ENCODE measurements around the gene SLC9A7.
"Not testable (repeated sequence)": the region's sequence is repeated elsewhere in the genome, so short reads cannot be mapped to it uniquely, and the experiment has no call there.

Gene SLC9A7

GRCh38 chrX:46750889-46751288 is 8.0 kb downstream of the SLC9A7 start:
- no peak for DNase-seq

- DNase-seq: no peak
Observed at GRCh38 chrX:46744009-46744408, 14.9 kb downstream of the SLC9A7 start.

- no peak for DNase-seq
Observed at GRCh38 chrX:46743046-46743445, 15.9 kb downstream of the SLC9A7 start.

GRCh38 chrX:46739736-46740135 is 19.2 kb downstream of the SLC9A7 start:
- DNase-seq: no peak

- no peak for DNase-seq
Observed at GRCh38 chrX:46737462-46737861, 21.5 kb downstream of the SLC9A7 start.

- no peak for DNase-seq
Observed at GRCh38 chrX:46737041-46737440, 21.9 kb downstream of the SLC9A7 start.

GRCh38 chrX:46735622-46736021 is 23.3 kb downstream of the SLC9A7 start:
- DNase-seq: no peak

- no peak for DNase-seq
Observed at GRCh38 chrX:46733226-46733625, 25.7 kb downstream of the SLC9A7 start.

GRCh38 chrX:46730765-46731164 is 28.2 kb downstream of the SLC9A7 start:
- no peak for DNase-seq

GRCh38 chrX:46727441-46727840 is 31.5 kb downstream of the SLC9A7 start:
- DNase-seq: no peak

- not testable (repeated sequence) for DNase-seq
Observed at GRCh38 chrX:46723569-46723927, 35.4 kb downstream of the SLC9A7 start.

GRCh38 chrX:46722742-46723568 is 36.0 kb downstream of the SLC9A7 start:
- DNase-seq: no peak

- no peak for DNase-seq
Observed at GRCh38 chrX:46716796-46717195, 42.1 kb downstream of the SLC9A7 start.

GRCh38 chrX:46715997-46716396 is 42.9 kb downstream of the SLC9A7 start:
- DNase-seq: no peak

GRCh38 chrX:46715530-46715929 is 43.4 kb downstream of the SLC9A7 start:
- no peak for DNase-seq

GRCh38 chrX:46713672-46714490 is 45.0 kb downstream of the SLC9A7 start:
- DNase-seq: no peak

- DNase-seq: no peak
Observed at GRCh38 chrX:46712764-46713163, 46.2 kb downstream of the SLC9A7 start.

- peak; percentile 0 for DNase-seq
Observed at GRCh38 chrX:46710927-46711623, 47.8 kb downstream of the SLC9A7 start.

- no peak for DNase-seq
Observed at GRCh38 chrX:46710425-46710824, 48.5 kb downstream of the SLC9A7 start.

- DNase-seq: no peak
Observed at GRCh38 chrX:46707274-46707965, 51.5 kb downstream of the SLC9A7 start.

- DNase-seq: no peak
Observed at GRCh38 chrX:46704767-46705386, 54.0 kb downstream of the SLC9A7 start.

GRCh38 chrX:46703980-46704379 is 54.9 kb downstream of the SLC9A7 start:
- DNase-seq: no peak
